ENCODE results near the gene KRTAP10-3.

DNA sequence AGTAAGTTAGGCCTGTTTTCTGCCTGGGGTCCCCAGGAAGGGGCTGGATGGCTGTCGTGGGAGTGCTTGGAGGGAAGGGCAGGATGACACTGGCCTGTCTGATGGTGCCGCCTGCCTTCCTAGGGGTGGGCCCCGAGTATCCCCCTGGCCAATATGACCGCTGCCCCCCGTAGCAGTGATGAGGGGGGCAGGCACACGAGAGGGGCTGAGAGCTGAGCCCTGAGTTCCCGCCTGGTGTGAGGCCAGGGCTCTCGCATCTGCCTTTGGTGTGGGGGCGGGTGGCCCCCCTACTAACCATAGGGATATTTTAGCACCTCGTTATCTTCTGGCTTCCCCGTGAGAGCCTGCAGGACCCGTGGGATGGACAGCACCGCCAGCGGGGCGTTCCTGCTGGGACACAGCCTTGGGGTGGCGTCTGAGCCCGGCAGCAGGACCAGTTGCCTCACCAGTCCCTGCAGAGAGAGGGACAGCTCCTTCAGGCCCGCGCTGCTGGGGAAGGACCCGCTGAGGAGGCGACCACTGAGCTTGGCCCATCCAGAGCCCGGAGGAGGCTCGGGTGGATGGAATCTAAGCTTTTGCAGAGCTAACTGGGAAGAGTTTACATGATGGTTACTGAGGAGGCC is 29.0 kb downstream of the KRTAP10-3 start:
- TF ChIP-seq, protein P1, sequence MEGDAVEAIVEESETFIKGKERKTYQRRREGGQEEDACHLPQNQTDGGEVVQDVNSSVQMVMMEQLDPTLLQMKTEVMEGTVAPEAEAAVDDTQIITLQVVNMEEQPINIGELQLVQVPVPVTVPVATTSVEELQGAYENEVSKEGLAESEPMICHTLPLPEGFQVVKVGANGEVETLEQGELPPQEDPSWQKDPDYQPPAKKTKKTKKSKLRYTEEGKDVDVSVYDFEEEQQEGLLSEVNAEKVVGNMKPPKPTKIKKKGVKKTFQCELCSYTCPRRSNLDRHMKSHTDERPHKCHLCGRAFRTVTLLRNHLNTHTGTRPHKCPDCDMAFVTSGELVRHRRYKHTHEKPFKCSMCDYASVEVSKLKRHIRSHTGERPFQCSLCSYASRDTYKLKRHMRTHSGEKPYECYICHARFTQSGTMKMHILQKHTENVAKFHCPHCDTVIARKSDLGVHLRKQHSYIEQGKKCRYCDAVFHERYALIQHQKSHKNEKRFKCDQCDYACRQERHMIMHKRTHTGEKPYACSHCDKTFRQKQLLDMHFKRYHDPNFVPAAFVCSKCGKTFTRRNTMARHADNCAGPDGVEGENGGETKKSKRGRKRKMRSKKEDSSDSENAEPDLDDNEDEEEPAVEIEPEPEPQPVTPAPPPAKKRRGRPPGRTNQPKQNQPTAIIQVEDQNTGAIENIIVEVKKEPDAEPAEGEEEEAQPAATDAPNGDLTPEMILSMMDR (IDR thresholded peaks at IDR 0.05) = no peak
- no peak for TF ChIP-seq ZFX (IDR thresholded peaks at IDR 0.05; ENCODE audit: borderline replicate concordance)
